NB4 (cell line): ENCODE measurements around the gene TTL.
"Not testable (repeated sequence)": the region's sequence is repeated elsewhere in the genome, so short reads cannot be mapped to it uniquely, and the experiment has no call there.

Experiments
- DNase-seq: peaks from one replicate; pipeline ENCODE4 v3.0.0; 2010; ENCODE audit warnings: low read depth
- H3K4me3 ChIP-seq: one replicate; pipeline ENCODE4 v1.5.1; 2011; ENCODE audit warnings: mild to moderate bottlenecking, low read depth, low read length, moderate library complexity
- CTCF ChIP-seq: IDR thresholded peaks from one replicate; pipeline ENCODE4 v1.5.1; 2012; ENCODE audit warnings: low read depth, low read length
- MAX ChIP-seq: IDR thresholded peaks from 2 replicates; pipeline ENCODE4 v1.6.1; 2011; ENCODE audit warnings: low read depth, low read length
- MYC ChIP-seq: IDR thresholded peaks from 2 replicates; pipeline ENCODE4 v1.6.1; 2011; ENCODE audit warnings: low read depth, low read length
- POLR2A ChIP-seq: IDR thresholded peaks from 2 replicates; pipeline ENCODE4 v1.6.1; 2011; ENCODE audit warnings: mild to moderate bottlenecking; ENCODE audit not compliant: insufficient read length; ENCODE audit errors: extremely low read depth

Gene TTL

GRCh38 chr2:112495878-112496277 is 13.9 kb downstream of the TTL start:
- H3K4me3 ChIP-seq, DNase-seq: not testable (repeated sequence)
- peak; percentile 13 for TF ChIP-seq CTCF

GRCh38 chr2:112500850-112501484 is 19.0 kb downstream of the TTL start:
- TF ChIP-seq MAX (peak; percentile 71), CTCF (peak; percentile 20)
- not testable (repeated sequence) for H3K4me3 ChIP-seq
- peak; percentile 69 for DNase-seq

- DNase-seq, H3K4me3 ChIP-seq: not testable (repeated sequence)
Measured at GRCh38 chr2:112509239-112509998, 27.5 kb downstream of the TTL start.

GRCh38 chr2:112516801-112517200 is 34.8 kb downstream of the TTL start:
- no peak overlapping the region for H3K4me3 ChIP-seq
- no peak for DNase-seq
- TF ChIP-seq POLR2A (no peak), CTCF (no peak), MYC (no peak), MAX (no peak)

GRCh38 chr2:112518807-112519206 is 36.9 kb downstream of the TTL start:
- no peak for DNase-seq
- no peak overlapping the region for H3K4me3 ChIP-seq
- TF ChIP-seq MAX (no peak), CTCF (no peak), MYC (no peak), POLR2A (no peak)

- peak; percentile 67 for DNase-seq
- TF ChIP-seq POLR2A = no peak
- no peak for TF ChIP-seq MAX
- TF ChIP-seq CTCF = no peak
- TF ChIP-seq MYC = no peak
- no peak overlapping the region for H3K4me3 ChIP-seq
Measured at GRCh38 chr2:112519506-112519905, 37.5 kb downstream of the TTL start.
